ENCODE measurements around the gene ZBTB38. TPM values are rescaled to one million over a fixed set of nuclear protein-coding genes. Genes with fewer than 3 reads are reported as not detected.

The ZBTB38 gene
- total RNA-seq, 1 donor: 30.4 TPM

- DNase-seq (ENCODE audit: low read depth in 2 of 3, low spot score in 2 of 3): no peak
Observed at GRCh38 chr3:141337991-141338390, 30.3 kb upstream of the ZBTB38 start.

- no peak for DNase-seq (ENCODE audit: low read depth in 2 of 3, low spot score in 2 of 3)
Observed at GRCh38 chr3:141338881-141339280, 29.4 kb upstream of the ZBTB38 start.

DNA sequence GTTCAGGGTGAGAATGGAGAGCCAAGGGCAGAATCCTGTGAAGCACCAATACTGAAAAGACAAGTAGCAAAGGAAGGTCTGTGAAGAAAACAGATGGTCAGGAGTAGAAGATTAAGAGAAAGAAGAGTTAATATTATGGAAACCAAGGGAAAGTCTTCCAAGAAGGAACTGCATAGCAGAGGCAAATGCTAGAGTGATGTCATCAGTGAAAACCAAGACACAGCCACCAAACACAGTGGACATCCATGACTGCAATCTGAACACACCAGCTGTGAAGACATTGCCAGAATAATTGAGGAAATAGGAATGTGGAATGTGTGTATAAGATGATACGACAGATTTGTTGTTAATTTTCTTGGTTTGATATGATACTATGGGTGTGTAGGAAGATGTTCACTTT is 26.8 kb upstream of the ZBTB38 start:
- no peak for DNase-seq (ENCODE audit: low read depth in 2 of 3, low spot score in 2 of 3)

GRCh38 chr3:141342386-141342785 is 25.9 kb upstream of the ZBTB38 start:
- DNase-seq (ENCODE audit: low read depth in 2 of 3, low spot score in 2 of 3): no peak

DNA sequence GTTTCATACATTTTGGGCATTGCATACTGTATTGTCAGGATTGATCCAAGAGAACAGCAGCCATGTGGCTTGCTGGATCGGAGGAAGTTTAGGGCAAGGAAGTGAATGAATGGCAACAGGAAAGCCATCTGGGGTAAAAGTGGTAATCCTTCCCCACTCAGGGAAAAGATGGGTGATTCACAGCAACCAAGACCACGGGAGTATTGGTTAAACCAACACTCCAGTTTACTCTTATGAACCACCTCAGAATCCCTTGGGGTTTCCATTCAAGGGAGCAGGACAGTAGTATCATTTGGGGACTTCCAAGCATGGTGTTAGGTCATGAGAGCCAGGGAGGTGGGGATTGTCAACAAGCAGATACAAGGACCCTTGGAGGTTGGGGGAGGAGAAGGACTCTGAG is 25.2 kb upstream of the ZBTB38 start:
- DNase-seq (ENCODE audit: low read depth in 2 of 3, low spot score in 2 of 3): no peak

DNA sequence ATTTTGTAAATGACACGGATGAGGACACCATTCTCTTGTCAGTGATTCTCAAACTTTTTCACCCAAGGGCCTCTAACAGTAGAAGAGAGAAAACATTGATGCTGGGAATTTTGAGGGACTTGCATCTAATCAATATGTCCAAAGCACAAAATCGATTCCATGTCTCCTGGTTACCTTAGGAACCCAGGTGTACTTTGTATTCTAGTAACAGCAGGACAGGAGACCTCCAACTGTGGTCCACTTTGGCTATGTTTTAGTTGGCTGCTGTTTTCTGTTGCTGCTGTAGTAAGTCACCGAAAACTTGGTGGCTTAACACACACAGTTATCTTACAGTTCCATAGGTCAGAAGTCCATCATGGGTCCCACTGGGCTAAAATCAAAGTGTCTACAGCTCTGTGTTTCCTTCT is 24.4 kb upstream of the ZBTB38 start:
- no peak for DNase-seq (ENCODE audit: low read depth in 2 of 3, low spot score in 2 of 3)

DNA sequence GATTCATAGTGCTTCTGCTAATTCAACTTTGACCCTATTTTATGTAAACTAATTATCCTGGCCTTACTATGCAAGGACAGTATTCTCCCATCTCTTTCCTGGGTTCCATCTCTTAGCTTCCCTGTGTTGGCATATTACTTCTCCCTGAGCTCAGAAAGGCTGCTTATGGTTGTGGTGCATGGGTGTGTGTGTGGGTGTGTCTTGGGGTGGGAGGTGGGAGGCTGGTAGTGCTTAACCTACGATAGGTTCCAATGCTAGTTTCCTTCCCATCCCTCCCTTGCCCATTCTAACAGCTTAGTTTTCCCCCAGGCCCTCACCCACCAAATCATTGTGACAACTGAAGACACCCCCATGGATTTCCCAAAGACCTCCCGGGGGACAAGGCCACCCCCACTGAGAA is 22.8 kb upstream of the ZBTB38 start:
- DNase-seq (ENCODE audit: low read depth in 2 of 3, low spot score in 2 of 3): no peak

DNA sequence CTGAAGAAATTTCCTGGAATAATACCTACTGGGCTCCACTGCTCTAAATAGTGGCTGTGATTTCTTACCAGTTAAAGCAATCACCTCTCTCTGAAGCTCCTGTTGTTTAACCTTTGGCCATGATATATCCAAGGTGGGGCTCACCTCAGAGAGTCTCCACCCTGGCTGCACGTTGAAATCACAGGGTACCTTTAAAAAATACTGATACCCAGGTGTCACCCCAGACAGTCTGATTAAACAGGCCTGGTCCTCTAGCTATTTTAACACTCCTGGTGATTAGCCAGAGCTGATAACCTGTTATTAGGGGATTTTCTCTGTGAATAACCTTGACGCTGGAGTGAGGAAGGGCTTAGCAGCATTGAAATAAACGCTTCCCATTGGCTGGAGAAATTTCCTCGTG is 22.3 kb upstream of the ZBTB38 start:
- DNase-seq (ENCODE audit: low read depth in 2 of 3, low spot score in 2 of 3): no peak

DNA sequence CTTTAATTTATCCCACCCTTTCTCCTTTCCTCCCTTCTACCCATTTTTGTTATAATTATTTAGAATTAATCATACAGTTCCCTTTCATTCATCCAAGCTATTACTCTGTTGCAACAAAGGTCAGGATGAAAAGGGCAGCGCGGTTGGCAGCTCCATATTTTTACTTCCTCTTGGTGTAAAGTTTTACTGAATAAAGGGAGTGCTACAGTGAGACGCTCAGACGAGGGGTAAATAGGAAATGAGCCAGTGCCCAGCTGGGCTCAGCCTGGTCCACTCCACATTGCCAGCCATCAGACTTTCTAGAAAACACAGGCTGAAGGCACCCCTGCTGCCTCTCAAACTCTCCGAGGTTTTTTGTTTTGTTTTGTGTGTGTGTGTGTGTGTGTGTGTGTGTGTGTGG is 21.9 kb upstream of the ZBTB38 start:
- no peak for DNase-seq (ENCODE audit: low read depth in 2 of 3, low spot score in 2 of 3)

GRCh38 chr3:141346839-141347238 is 21.5 kb upstream of the ZBTB38 start:
- DNase-seq (ENCODE audit: low read depth in 2 of 3, low spot score in 2 of 3): no peak

GRCh38 chr3:141348837-141349236 is 19.5 kb upstream of the ZBTB38 start:
- DNase-seq (ENCODE audit: low read depth in 2 of 3, low spot score in 2 of 3): no peak

GRCh38 chr3:141349711-141350110 is 18.6 kb upstream of the ZBTB38 start:
- DNase-seq (ENCODE audit: low read depth in 2 of 3, low spot score in 2 of 3): no peak

DNA sequence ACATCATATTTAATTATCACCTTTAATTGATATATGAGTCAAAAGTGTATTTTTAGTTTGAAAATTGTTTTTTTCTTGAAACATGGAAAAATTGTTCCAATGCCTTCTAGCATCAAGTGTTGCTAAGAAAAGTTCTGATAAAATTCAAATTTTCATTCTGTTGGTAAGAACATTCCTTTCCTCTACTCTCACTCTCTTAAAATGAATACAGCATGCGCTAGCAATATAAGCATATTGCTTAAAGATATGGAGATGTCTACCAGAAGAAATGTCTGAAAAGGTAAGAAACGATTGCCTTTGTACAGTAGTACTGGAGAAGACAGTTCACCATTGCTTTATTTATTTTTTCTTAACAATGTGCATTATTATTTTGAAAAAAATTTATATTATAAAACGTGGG is 17.6 kb upstream of the ZBTB38 start:
- DNase-seq (ENCODE audit: low read depth in 2 of 3, low spot score in 2 of 3): no peak

DNA sequence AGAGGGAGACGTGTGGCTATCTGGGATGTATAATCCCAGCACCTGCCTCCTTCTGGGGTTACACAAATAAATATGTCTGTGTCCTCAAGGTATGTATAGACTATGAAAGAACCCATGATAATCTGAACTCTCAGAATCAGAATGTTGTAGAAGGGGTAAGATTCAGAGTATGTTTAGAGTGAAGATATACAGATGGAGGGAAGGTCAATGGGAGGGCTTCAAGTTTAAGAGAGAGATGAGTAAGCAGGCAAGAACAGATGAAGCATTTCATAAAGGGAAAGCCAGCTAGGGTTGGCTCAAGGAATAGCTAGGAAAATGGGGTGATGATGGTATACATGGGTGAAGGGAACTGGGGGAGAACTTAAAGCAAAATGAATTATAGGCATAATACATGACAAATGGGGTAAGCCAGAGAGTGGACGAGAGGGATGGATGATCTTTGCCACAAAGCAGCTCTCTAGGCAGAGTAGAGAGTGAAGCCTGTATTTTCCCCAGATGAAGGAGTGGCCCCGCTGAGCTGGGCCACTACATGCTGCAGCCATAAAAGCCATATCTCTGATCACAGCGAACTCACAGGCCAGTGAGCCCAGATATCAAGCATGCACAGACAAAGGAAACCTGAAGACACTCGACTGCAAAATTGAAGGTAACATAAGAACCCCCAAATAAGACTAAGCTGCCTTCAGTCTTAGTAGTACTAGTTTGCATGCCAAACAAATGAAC is 15.9 kb upstream of the ZBTB38 start:
- DNase-seq (ENCODE audit: low read depth in 2 of 3, low spot score in 2 of 3): no peak

DNA sequence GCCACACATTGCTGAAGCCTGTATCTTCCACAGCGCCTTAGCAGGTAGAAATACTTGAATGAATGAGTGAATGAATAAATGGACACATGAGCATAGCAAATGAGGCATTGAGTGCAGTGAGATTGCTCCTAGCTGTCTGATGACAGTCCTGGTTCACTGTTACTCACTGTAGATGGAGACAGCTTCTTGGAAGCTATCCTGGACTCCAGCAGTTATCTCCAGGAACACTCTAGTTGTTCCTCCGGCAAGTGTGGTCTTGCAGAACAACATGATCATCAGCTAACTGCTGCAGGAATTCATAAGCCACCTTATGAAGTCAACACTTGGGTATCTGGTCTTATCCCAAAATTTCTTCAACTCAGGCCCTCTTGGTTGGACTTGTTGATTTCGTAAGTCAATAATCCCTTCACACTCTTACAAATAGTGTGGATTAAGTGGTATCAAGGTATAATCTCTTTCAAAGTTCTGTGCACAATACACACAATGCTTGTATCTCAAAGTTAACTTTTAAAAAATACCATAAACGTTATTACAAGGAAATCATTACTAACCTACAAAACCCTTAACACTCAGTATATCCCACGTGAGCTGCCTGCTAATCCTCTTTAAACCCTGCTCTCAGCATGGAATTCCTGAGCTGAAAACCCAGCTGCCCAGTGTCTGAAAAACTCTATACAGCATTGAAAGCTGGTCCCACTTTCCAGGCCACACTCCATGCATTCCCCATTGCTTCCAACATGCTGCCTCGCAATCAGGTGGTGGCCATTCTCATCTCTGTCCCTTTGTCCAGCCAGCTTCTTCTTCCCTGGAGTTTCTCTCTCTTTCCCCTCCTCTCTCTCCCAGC is 14.4 kb upstream of the ZBTB38 start:
- DNase-seq (ENCODE audit: low read depth in 2 of 3, low spot score in 2 of 3): no peak

DNA sequence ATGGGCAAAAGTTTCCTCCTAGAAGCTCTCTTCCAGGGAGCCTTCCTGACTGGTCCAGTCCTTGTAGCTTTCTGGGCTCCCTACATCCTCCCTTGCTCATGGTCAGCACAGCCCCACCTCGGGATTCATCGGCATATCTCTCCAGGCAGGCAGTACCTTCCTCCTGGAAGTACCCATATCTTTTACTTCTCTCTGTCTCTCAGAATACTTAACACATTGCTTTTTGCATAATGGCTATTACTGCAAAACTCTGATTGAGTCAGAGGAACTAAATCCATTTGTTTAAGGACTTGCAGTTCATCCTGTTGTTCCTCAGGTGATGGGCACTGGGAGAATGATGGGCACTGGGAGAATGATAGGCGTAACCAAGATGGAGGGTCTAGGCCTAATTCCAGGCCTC is 13.8 kb upstream of the ZBTB38 start:
- no peak for DNase-seq (ENCODE audit: low read depth in 2 of 3, low spot score in 2 of 3)

DNA sequence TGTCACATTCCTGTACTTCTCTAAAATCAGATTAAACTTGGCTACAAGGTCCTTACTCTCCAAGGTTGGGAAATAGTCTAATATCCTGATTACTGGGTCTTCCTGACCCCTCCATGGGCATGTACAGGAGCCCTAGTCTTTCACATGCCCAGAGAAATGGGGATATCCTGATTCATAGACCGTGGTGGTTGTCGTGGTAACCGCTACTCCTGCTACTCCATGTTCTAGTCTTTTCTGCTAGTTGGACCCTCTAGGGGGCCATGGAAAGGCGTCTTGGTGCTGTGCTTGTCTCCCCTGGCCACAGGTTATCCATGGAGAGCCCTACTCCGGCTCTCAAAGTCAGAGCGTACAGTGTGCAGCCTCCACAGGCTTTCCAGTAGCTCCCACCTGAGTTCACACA is 13.1 kb upstream of the ZBTB38 start:
- peak in 1 of 3 donors; percentile 22 for DNase-seq (ENCODE audit: low read depth in 2 of 3, low spot score in 2 of 3)

DNA sequence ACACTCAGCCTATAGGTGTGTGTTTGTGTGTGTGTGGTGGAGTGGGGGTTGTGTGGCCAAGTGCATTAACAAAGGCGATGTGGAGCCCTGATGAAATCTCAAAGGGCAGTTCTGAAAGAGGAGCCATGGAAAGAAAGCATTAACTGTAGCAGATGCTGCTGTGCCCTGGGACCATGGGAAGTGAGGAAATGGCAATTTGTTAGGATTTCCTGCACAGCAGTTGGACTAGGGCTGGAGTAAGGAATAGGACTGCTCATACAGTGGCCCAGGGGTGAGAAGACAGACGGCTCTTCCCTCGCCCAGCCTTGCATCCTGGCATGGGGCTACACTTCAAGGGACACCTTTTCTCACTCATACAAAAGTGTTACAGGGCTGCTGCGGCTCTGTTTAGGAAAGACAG is 12.3 kb upstream of the ZBTB38 start:
- DNase-seq (ENCODE audit: low read depth in 2 of 3, low spot score in 2 of 3): no peak

- peak in 2 of 3 donors; percentile 37 to 69 for DNase-seq (ENCODE audit: low read depth in 2 of 3, low spot score in 2 of 3)
Observed at GRCh38 chr3:141360888-141361598, 7.3 kb upstream of the ZBTB38 start.

GRCh38 chr3:141362736-141363135 is 5.6 kb upstream of the ZBTB38 start:
- no peak for DNase-seq (ENCODE audit: low read depth in 2 of 3, low spot score in 2 of 3)

GRCh38 chr3:141365201-141365600 is 3.1 kb upstream of the ZBTB38 start:
- DNase-seq (ENCODE audit: low read depth in 2 of 3, low spot score in 2 of 3): no peak

All from hematopoietic multipotent progenitor cell (in vitro differentiated cells).